ENCODE measurements around the gene SCGB1A1.

SCGB1A1 gene

GRCh38 chr11:62450543-62451240 lies 31.9 kb downstream of the SCGB1A1 start:
- no peak for DNase-seq

- DNase-seq, result no peak
These were observed 32.4 kb downstream of the SCGB1A1 start for GRCh38 chr11:62451241-62451621.

GRCh38 chr11:62452261-62452660 lies 33.4 kb downstream of the SCGB1A1 start:
- no peak for DNase-seq

GRCh38 chr11:62452839-62453468 lies 34.1 kb downstream of the SCGB1A1 start:
- no peak for DNase-seq

- no peak for DNase-seq
These were observed 37.8 kb downstream of the SCGB1A1 start for GRCh38 chr11:62456630-62457029.

- DNase-seq, result no peak
These were observed 38.6 kb downstream of the SCGB1A1 start for GRCh38 chr11:62457478-62457877.

- no peak for DNase-seq
These were observed 39.6 kb downstream of the SCGB1A1 start for GRCh38 chr11:62458212-62459002.

- no peak for DNase-seq
These were observed 40.2 kb downstream of the SCGB1A1 start for GRCh38 chr11:62459080-62459479.

- DNase-seq, result peak in 1 of 5 donors; percentile 30
These were observed 43.1 kb downstream of the SCGB1A1 start for GRCh38 chr11:62461740-62462507.

- no peak for DNase-seq
These were observed 43.7 kb downstream of the SCGB1A1 start for GRCh38 chr11:62462508-62462892.

GRCh38 chr11:62463121-62463542 lies 44.3 kb downstream of the SCGB1A1 start:
- DNase-seq, result peak in 1 of 5 donors; percentile 83

GRCh38 chr11:62464655-62465054 lies 45.8 kb downstream of the SCGB1A1 start:
- DNase-seq, result no peak

GRCh38 chr11:62466444-62466843 lies 47.6 kb downstream of the SCGB1A1 start:
- DNase-seq, result no peak

GRCh38 chr11:62468577-62468976 lies 49.7 kb downstream of the SCGB1A1 start:
- no peak for DNase-seq

- DNase-seq, result no peak
These were observed 52.8 kb downstream of the SCGB1A1 start for GRCh38 chr11:62471603-62472002.

GRCh38 chr11:62472063-62472884 lies 53.4 kb downstream of the SCGB1A1 start:
- DNase-seq, result no peak

Measured in T-helper 1 cell (primary cell).